ENCODE results near the gene ACAA1.

DNA sequence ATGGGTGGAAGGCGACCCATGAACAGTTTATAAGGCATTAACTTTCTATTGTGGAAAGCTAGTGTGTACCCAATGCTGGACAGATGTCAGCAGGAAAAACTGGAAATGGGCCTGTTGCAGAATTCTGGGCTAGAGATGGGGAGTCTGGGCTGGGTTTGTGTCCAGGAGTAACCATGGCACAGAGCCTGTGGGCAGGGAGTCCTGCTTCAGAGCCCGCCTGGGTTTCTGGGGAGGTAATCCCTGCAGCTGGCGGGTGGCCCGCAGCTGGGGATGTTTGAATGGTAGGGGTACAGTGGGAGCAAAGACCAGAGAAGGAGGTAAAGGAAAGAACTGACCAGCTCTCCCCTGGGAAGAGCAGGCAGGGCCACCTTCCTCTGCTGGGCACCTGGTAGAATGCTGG lies 25.7 kb downstream of the ACAA1 start:
- TF ChIP-seq, protein P1, sequence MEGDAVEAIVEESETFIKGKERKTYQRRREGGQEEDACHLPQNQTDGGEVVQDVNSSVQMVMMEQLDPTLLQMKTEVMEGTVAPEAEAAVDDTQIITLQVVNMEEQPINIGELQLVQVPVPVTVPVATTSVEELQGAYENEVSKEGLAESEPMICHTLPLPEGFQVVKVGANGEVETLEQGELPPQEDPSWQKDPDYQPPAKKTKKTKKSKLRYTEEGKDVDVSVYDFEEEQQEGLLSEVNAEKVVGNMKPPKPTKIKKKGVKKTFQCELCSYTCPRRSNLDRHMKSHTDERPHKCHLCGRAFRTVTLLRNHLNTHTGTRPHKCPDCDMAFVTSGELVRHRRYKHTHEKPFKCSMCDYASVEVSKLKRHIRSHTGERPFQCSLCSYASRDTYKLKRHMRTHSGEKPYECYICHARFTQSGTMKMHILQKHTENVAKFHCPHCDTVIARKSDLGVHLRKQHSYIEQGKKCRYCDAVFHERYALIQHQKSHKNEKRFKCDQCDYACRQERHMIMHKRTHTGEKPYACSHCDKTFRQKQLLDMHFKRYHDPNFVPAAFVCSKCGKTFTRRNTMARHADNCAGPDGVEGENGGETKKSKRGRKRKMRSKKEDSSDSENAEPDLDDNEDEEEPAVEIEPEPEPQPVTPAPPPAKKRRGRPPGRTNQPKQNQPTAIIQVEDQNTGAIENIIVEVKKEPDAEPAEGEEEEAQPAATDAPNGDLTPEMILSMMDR (conservative IDR thresholded peaks at IDR 0.05; ENCODE audit: low read depth, low read length), result no peak
- no peak for TF ChIP-seq EZH2 (IDR thresholded peaks at IDR 0.05; ENCODE audit: low read length, unreplicated experiment)

Measured in PC-3 (cell line).